Activated T-helper 1 cell treated with anti-CD3 and anti-CD28 coated beads, Interleukin-2, amount 50 U/mL, for 16 hours (primary cell): ENCODE measurements around the gene MAP6D1.

Experiments
- DNase-seq, 2 donors: peaks; one replicate each; pipeline ENCODE4 v3.0.0-alpha.2; 2020; ENCODE audit warnings: low read depth in 1 of 2, low spot score in 1 of 2

Gene MAP6D1

DNA sequence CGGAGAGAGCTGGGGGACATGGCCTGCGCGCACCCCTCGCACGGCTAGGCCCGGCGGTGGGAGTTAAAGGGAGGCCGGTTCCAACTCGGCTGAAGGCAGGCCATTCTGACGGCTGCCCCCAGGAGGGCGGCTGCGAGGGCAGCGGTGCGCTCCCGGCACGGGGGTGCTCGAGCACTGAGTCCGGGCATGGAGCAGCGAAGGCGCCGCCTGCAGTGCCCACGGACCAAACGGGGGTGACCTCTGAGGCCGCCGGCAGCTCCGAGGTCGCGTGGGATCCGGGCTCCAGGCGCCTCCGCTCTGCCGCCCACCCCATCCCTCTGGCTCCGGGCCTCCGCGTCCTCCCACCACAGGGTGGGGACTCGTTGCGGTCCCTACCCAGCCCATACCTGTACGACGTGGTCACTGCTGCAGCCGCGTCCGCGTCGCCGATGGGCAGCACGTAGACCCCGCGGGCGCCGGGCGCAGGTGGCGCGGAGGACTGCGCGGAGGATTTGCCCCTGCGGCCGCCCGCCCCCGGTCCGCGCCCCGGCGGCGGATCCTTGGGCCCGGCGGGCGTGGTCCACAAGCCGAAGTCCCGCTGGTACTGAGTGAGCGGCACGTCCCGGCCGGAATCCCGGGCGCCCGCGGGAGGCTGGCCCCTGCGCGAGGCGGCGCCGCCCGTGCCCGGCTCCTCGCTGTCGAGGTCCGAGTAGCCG is 469 bp downstream of the MAP6D1 start:
- no peak for DNase-seq

DNA sequence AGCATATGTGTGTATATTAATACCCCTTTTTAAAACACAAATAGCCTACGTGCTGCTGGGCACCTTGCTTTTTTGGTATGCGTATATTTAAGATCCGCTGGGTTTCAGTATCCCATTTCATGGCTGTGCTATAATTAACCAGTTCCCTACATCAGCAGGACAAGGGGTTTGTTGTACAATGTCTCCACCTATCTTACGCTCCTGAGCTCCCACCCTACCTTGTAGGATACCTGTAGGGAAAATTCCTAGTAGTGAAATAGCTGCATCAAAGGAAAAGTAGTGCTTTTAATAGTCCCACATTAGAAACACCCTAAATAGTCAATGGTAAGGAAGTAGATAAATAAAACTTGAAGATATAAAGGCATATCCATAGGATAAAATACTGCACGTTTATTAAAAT is 1.4 kb downstream of the MAP6D1 start:
- DNase-seq, result no peak

DNA sequence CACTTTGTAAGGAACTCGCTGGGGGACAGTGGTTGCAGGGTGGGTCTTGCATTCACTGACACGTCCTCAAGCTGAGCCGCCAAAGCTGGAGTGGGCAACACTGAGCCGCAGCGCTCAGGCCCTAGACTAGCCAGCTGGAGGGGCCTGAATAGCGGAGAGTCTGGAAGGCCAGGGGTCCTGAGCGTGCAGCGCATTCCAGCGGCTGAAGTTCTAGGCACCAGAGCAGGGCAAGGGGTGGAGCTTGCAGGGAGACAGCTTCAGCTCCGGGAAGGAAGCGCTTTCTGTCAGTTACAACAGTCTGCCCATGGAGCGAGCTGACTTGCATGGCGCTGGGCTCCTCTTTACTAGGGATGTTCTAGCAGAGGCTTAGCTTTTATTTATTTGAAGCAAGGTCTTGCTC is 2.7 kb downstream of the MAP6D1 start:
- no peak for DNase-seq

DNA sequence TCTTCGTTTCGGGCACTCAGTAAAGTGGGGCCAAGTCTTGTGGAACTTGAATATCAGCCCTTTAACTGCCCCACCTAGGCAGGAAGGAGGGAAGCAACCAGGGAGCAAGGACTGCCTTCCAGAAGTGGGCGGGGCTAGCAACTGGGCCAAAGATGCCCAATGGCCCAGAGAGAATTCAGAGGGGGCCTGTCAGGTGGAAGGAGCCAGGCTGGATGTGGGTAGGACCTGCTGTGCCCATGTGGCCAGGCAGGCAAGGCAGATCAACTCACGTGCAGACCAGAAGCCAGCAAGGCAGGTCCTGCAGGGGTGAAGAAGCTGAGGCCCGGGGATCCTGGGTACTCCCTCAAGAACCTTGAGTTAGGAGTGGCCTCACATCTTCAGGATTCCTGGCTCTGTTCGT is 5.5 kb downstream of the MAP6D1 start:
- DNase-seq, result no peak

DNA sequence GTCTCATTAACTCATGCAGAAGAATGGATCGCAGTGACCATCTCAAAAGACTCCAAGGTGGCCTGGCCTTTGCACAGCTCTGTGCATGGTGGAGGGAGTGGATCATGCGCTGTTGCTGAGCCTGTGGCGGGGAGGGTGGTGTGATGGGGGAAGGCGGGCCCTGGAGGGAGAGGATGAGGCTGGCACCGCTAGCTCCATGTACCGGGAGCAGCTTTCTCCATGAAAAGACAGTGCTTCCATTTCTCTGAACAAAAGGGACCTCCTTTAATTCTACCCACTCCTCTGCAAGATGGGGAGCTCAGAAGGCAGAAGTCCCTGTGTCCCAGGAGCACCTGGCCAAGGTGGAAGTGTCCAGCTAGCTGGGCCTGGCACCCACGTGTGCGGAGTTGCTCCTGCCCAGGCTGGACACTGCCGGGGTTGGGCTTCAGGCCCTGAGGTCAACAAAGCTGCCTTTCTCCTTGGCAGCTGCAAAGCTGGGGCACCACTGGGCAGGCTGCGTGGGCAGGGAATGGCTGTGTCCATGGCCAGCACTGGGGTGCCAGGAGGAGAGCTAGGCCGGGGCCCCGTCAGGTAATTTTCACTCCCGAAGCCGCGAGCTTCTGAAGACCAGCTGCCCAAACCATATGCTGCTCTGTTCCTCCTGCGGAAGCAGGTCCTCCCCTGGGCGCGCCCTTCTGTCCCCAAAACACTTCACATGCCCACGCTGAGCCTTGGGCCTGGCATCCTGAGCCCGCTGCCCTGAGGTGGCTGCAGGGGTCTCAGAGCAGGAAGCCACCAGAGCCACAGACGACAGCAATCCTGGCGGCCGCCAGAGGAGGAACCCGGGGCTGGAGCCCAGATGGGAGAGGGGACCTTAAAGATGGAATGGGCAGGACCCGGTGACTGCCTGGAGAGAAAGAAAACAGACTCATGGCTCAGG is 6.4 kb downstream of the MAP6D1 start:
- no peak for DNase-seq

DNA sequence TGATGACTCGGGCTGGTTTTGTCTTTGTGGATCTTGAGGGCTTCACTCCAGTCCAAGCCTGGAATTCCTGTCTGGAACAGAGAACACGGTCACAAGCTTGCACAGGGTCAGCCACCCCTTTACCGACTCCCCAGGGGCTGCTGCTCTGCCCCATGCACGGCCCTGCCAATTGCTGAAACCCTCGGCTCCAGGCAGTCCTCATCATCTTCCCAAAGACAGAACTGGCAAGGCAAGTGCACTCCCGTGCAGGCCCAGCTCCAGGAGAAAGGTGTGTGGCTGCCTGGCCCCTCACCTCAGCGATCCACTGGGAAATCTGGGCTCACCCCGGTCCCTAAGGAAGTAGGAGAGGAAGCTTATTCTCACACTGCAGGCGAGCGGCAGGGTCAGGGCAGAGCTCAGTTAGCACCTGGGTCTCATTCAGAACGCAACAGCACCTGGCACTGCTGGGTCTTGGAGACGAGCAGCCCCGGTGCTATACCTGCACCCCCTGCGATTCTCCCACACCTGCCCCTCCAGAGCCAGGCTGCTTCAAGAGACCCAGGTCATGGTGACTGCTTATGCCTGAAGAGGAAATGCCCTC is 7.2 kb downstream of the MAP6D1 start:
- no peak for DNase-seq

DNA sequence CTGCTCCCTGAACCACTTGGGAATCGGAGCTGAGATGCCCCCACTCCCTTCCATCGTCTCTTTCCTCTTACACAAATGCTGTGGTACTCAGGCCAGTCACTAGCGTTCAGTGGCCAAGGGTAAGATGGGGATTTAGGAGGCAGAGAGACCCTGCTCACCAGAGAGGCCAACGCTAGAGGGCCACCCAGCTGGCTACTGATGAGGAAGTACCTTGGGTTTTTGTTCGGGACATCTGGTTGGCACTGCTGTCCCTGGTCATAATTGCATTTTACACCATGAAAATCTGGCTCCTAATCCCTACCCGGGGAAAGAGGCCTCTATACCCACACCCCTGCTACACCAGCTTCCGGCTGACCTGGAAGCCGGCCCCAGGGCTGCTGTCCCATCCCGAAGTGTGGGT is 7.7 kb downstream of the MAP6D1 start:
- DNase-seq, result no peak

DNA sequence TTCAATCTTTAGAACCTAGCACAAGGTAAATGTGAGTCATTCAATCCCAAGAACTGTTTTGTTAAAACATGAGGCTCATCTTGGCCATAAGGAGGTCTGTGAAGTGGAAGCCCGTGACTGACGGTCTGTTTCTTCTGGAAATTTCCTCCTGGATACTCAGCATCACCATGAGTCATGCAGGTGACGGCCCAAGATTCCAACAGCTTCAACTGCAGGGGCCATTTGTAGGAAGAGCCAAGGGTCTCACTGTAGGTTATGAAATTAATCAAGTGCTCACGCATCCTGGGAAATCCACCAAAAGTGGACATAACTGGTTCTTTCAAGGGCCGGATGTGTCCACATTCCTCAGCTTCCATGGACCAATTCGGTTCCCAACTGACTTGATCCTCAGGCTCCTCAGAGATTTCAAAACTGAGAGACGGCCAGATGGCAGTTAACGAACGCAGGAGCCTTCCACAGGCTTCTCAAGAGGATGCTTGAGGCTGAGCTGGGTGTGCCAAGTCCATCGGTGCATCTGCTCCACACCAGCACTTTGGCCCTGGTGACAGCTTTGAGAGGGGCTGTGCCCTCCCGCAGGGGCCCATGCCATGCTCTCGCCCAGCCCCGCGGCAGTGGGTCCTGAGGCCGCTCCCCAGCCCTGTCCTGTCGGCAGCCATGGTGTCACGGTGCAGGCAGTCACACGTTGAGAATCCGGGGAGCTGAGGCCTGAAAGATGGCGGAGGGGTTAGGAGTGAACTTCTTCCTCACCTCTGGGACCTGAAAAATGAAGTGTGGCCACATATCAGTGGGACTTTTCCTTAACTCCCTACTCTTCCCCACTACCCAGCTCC is 8.5 kb downstream of the MAP6D1 start:
- DNase-seq, result no peak

DNA sequence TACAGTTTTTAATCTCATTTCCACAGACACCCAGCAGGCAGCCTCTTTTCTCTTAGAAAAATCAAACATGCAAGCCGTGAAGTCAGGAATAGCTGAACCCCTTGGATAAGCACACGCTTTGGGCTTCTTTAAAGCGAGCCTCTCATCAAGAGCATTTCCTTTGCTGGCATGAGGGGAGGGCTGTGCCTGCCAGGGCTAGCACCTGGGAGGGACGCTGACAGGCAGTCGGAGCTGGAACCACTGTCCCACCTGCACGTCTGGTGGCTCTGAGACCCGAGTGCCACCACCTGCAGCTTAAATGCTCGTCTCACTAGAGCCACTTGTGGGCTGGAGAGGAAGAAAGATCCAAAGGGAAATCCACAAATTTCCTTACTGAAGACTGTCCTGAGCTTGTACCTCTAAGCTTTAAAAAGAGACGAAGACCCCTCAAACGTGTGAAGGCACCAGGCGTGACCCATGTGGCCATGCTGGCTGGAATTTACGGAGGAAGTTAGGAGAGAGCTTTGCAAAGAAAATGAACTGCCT is 9.4 kb downstream of the MAP6D1 start:
- DNase-seq, result no peak

DNA sequence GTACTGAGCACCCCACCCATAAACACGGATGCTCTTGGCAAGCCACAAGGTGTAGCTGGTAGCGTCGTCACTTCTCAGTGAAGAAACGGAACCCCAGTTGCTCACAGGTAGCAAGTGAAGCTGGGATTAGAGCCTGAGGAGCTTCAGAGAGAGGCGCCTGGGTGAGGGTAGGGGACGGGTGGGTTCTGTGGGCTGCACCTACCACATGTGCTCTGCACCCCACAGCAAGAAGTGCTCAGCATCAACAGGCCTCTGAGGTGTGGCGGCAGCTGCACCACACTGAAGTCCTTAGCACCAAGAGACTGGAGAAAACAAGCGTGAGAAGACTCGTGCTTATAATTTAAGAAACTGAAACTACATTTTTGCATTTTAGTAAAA is 9.8 kb downstream of the MAP6D1 start:
- DNase-seq, result no peak

DNA sequence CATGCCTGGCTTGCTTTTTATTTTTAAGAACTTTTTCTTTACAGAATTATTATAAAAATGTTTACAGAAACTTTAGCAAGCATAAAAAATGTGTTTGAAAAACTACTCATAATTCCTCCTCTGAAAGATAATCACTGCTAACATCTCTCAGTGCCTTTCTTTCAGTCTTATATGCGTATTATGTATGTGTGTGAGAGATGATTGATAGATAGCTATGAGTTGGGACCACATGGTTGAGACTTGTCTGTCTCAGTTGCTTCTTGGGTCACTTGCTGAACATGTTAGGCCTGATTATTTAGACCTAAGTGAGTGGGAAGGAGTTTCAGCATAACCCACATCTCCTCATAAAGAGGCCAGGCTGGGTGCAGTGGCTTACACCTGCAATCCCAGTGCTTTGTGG is 11.1 kb downstream of the MAP6D1 start:
- DNase-seq, result no peak

DNA sequence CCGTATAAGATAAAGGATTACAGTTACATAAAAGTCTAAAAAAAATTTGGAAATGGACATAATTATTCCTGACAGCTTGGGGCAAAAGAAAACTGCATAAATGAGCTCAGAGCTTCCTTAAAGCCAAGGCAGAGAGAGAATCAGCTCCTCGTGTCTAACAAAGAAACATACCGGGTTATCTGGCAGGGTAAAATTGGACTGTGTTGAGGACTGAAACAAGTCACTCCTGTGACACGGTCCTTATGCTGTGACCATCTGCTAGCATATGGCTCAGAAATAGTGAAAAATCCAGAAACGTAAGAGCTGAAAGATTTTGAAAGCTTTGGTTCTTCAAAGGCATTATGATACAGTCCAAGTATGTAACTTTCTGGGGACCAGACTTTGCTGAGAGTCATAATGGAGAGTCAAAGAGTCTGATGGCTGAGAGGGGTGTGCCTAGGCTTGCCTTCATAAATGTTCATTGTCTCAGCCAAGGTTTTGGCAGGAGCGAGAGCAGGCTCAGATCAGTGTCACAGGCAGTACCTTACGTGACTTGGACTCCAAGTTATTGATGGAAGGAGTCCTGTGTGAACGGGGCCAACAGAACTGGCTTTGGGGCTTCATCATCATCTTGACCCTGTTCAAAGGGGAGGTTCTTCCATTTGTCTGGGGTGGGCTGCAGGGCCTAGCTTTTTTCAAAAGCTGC is 12.5 kb downstream of the MAP6D1 start:
- no peak for DNase-seq

DNA sequence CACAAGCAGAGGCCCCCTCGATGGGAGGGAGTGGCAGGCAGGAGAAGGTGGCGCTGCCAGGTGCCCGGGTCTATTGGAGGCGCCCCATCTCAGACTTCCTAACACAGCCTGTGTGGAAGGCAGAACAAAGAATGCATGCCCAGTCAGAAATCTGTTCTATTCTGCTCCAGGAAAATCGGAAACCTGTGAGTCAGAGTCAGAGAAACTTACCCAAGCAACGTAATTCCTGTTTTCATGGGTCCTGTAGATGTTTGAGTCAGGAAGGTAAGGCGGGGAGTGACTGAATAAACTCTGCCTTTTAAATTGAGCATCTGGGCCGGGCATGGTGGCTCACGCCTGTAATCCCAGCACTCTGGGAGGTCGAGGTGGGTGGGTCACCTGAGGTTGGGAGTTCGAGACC is 13.7 kb downstream of the MAP6D1 start:
- DNase-seq, result no peak

DNA sequence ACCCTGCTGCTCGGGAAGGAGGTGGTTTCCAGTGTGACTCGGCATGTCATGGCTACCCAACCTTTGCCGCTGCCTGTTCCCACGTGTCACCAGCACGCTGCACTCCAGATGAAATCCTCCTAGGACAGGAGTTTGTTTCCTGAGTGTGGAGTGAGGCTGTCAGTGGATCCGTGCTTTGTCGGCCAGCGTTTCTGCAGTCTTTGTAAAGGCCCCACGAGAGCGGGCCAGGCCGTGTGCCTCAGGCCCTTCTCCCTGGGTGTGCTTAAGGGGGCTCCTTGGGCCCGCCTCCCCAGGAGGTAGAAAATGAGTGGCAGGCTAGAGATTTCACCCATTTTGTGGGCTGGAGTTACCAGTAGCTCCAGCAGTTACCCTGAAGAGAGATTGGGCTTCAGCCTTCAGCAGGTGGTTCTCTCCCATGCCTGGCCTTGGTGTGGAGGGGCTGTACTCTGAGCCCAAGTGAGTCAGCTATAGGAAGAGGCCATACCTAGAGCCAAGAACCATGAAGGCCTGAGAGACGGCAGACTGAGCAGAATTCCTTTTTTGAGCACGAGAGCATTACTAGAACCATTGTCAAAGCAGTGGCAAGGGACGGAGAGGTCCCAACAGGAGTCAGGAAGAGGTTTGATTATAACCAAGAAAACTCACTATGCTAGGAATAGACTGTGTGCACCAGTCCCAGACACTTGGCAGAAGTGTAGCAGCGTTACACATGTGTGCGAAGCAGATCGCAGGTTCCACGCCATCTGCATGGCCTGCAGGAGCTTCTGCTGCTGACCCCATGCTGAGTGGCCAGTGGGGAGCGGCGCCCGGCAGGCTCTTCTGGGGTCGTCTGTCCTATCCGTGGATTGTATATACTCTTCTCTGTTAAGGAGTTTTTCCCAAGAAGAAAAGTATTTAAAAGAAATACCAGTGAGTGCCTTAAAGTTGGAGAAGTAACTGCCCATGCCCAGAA is 14.5 kb downstream of the MAP6D1 start:
- no peak for DNase-seq

DNA sequence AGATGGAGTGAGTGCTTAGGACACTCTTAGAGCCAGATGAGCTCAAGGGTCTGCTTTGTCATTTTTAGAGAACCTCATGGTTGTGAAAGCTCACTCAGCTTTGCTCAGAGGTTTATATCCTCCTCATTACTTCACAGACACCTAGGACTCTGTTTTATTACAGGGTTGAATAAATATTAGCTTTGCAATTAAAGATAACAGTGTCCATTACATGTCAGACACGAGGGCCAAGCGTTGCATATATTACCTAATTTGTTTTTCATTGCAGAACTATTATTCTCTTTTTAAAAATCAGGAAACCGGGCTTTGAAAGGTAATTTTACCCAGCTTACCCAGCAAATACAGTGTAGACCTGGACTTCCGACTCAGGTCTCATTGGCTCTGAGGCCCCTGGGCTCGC is 16.1 kb downstream of the MAP6D1 start:
- no peak for DNase-seq

DNA sequence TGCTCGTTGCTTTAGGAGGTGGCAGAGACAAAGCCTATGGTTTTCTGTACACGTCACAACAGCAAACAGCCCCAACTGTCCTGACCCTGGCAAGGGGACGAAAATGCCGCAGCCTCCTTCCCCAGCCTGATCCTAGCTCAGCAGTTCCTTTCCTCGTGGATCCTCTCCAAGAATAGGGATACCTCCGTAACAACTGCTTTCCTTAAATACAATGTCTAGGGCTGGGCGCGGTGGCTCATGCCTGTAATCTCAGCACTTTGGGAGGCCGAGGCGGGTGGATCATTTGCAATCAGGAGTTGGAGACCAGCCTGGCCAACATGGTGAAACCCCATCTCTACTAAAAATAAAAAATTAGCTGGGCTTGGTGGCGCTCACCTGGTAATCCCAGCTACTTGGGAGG is 17.0 kb downstream of the MAP6D1 start:
- no peak for DNase-seq

DNA sequence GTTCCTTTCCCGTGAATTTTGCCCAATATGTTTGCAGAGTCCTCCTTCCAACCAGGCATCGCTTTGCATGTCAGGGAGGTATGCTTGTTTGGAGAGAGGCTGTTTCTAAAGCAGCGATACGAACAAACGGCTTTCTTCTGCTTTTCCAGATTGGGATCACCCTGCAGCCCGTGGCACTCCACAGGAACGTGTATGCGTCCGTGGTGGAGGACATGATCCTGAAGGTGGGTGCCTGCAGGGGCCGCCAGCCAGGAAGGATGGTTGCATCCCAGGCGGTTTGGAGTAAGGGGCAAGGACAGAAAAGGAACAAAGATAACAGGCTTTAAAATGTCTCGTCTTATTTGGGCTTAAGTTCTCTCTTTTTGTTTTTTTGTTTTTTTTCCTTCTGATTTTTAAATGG is 17.5 kb downstream of the MAP6D1 start:
- DNase-seq, result no peak

DNA sequence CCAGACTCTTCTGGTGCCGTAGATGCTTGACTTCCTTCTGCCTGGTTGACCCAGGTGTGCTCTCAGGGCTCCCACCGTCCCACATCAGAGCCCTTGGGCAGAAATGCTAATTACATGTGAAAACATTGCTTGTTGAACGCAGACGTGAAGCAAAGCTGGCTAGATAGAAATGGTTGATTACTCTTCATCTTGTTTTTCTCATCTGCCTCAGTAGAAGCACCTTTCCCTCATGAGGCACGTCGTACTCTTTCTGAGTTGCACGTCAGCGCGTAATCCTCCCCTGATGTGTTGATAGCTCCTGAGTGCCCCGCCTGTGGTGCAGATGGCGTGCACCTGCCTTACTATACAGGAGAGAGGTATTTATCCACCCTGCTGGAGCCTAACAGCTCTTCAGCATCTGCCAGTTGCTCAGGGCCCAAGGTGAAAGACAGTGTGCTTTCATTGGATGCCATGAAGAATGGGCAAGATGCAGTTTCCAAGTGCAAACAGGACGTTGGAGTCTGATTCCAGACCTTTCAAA is 18.1 kb downstream of the MAP6D1 start:
- no peak for DNase-seq

DNA sequence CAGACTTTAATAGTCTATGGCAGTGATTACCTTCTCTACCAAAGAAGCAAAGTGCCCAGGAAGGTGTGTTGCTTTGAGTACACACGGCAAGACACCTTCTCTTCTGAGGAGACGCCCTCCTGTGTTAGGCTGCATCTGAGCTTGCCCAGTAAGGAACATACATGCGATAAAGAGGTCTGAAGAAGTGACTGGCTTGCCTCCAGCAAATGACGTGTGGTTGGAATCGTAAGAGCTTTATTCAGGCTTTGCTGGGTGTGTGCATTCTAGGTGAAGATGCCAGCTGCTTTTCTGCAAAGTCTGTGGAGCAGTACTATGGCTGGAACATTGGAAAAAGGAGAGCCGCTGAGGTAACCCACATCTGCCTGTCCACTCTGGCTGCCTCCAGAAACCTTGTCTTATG is 22.4 kb downstream of the MAP6D1 start:
- DNase-seq, result no peak
